Activated naive CD4-positive, alpha-beta T cell treated with anti-CD3 and anti-CD28 coated beads, Interleukin-2, amount 10 ng/mL, durations not matched to agents 5 hours and 36 hours (primary cell): ENCODE data around the gene FAM72B. TPM values are rescaled to one million over a fixed set of nuclear protein-coding genes. Genes with fewer than 3 reads are reported as not detected.

Experiments used
- total RNA-seq, 2 experiments: library from RNA; stranded (reverse); gene quantifications; one replicate each; pipeline ENCODE4 v1.2.3, GENCODE V29; 2021

Gene FAM72B
- 10 to 100 TPM; 15.3 to 19.5 TPM for total RNA-seq

DNA sequence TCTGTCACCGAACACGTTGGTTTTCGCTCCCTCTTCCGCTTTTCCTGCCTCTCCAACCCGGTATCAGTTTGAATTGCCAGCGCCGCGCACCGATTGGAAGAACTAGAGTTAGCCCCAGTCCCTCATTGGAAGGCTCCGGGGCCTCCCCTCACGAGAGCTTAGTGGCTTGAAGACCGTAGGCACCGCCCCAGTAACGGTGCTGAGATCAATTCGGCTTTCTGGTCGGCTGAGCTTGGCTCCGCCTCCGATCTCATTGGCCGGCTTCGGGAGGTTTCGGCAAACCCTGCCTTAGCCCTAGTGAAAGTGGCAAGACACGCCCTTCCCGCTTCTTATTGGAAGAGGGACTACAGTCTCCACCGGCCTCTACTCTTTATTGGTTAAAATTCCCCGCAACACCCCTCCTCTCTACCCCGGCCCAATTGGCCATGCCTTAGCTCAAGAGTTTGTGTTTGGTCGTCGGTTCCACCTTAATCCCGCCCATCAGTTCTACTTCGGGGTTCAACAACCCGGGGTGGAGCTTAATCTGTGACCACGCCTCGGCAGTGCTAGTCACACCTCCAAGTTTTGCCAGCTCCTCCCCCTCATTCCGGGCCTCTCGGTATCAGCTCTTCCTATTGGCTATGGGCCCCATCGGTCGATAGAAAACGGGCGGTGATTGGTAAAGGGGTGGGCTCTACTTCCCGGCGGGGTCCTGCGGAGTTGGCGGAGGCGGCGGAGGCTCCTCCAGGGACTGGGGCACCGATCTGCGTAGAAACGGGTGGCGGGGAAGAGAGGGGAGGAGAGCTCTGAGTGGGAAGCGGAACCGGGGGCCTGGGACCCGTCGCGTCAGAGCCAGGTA lies at the start of gene FAM72B, which contains the start of gene SRGAP2C:
TSS of gene FAM72B (minus strand) at position 51 of the 838 bp plus-strand sequence. CDS start 851 bp downstream, outside the sequence.
TSS of gene SRGAP2C (plus strand) at position 686 of the 838 bp plus-strand sequence. CDS start 2,472 bp downstream, outside the sequence.

Other genes with a start within 250 kb of the FAM72B start
- gene SRGAP2C, start 635 bp upstream of the FAM72B start, total RNA-seq: 10 to 100 TPM; 24.6 to 25.1 TPM